ENCODE measurements around the gene EZH2. TPM values are rescaled to one million over a fixed set of nuclear protein-coding genes. Genes with fewer than 3 reads are reported as not detected.

The EZH2 gene
- total RNA-seq, 1 donor from 2014 or later, result 49.6 TPM

GRCh38 chr7:148916186-148916585 lies 32.1 kb upstream of the EZH2 start:
- Mint-ChIP-seq H3K9me3 (no peaks in the 10 kb centered on the region), H3K4me3 (no peak overlapping the region), H3K27ac (no peak overlapping the region), H3K27me3 (peaks cover 3% of the 10 kb centered on the region), H3K4me1 (ENCODE audit: unreplicated experiment) (peaks cover 9% of the 10 kb centered on the region), H3K36me3 (no peaks in the 10 kb centered on the region)
- DNase-seq (ENCODE audit: extremely low spot score, unreplicated experiment), result no peak
- no peak for TF ChIP-seq CTCF (conservative IDR thresholded peaks at IDR 0.05)

GRCh38 chr7:148915211-148915610 lies 31.1 kb upstream of the EZH2 start:
- H3K4me3 Mint-ChIP-seq, result no peak overlapping the region
- TF ChIP-seq CTCF (conservative IDR thresholded peaks at IDR 0.05), result no peak
- peaks cover 6% of the 10 kb centered on the region for H3K27me3 Mint-ChIP-seq
- peak; percentile 32 for DNase-seq (ENCODE audit: extremely low spot score, unreplicated experiment)
- H3K36me3 Mint-ChIP-seq, result no peaks in the 10 kb centered on the region
- H3K4me1 Mint-ChIP-seq (ENCODE audit: unreplicated experiment), result peaks cover 4% of the 10 kb centered on the region
- no peak overlapping the region for H3K27ac Mint-ChIP-seq
- H3K9me3 Mint-ChIP-seq, result no peaks in the 10 kb centered on the region

GRCh38 chr7:148914208-148914777 lies 30.2 kb upstream of the EZH2 start:
- no peak overlapping the region for H3K4me3 Mint-ChIP-seq

GRCh38 chr7:148912758-148913541 lies 28.9 kb upstream of the EZH2 start:
- no peak overlapping the region for H3K4me3 Mint-ChIP-seq
- no peaks in the 10 kb centered on the region for H3K9me3 Mint-ChIP-seq
- H3K27me3 Mint-ChIP-seq, result peaks cover 25% of the 10 kb centered on the region
- DNase-seq (ENCODE audit: extremely low spot score, unreplicated experiment), result no peak
- TF ChIP-seq CTCF (conservative IDR thresholded peaks at IDR 0.05), result no peak
- H3K4me1 Mint-ChIP-seq (ENCODE audit: unreplicated experiment), result peaks cover 17% of the 10 kb centered on the region
- H3K27ac Mint-ChIP-seq, result no peak overlapping the region
- H3K36me3 Mint-ChIP-seq, result no peaks in the 10 kb centered on the region

More at GRCh38 chr7:148914208-148914777, 30.2 kb upstream of the EZH2 start:
- H3K27ac Mint-ChIP-seq, result no peak overlapping the region
- no peak for TF ChIP-seq CTCF (conservative IDR thresholded peaks at IDR 0.05)
- H3K4me1 Mint-ChIP-seq (ENCODE audit: unreplicated experiment), result peaks cover 8% of the 10 kb centered on the region
- no peak for DNase-seq (ENCODE audit: extremely low spot score, unreplicated experiment)
- H3K36me3 Mint-ChIP-seq, result no peaks in the 10 kb centered on the region
- H3K9me3 Mint-ChIP-seq, result no peaks in the 10 kb centered on the region
- H3K27me3 Mint-ChIP-seq, result peaks cover 11% of the 10 kb centered on the region

- Mint-ChIP-seq H3K4me1 (ENCODE audit: unreplicated experiment) (peaks cover 17% of the 10 kb centered on the region), H3K36me3 (no peaks in the 10 kb centered on the region), H3K27ac (no peak overlapping the region), H3K27me3 (peaks cover 27% of the 10 kb centered on the region), H3K9me3 (no peaks in the 10 kb centered on the region), H3K4me3 (no peak overlapping the region)
- TF ChIP-seq CTCF (conservative IDR thresholded peaks at IDR 0.05), result no peak
- no peak for DNase-seq (ENCODE audit: extremely low spot score, unreplicated experiment)
Observed at GRCh38 chr7:148912151-148912550, 28.1 kb upstream of the EZH2 start.

Data from type B pancreatic cell (in vitro differentiated cells).